ENCODE results near the gene BRIP1. TPM values are rescaled to one million over a fixed set of nuclear protein-coding genes. Genes with fewer than 3 reads are reported as not detected.

Gene BRIP1
- total RNA-seq, 1 experiment from 2014 or later, result 30.2 TPM

DNA sequence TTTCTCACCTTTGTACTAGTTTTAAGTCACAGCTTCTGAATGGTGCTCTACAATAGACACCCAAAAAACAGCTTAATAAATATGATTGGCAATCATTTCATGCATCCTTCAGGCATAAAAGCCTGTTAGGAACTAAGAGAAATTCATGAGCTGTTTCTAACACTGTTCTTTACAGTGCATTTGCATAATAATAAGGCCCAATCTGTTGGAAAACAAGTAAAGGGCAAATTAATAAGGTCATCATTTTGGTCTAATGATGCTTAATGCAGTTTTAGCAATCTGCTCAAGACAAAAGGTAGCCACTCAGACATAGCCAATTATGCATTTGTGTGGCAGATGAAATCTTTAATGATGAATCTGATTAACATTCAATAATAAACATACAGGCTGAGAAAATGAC, 216.8 kb downstream of the BRIP1 start:
- CTCF ChIA-PET, result no interaction called here
- H3K9me3 ChIP-seq (ENCODE audit: low read depth, low read length, poor library complexity, severe bottlenecking), result peaks cover 7% of the 10 kb centered on the region
- POLR2A ChIA-PET (ENCODE audit: low non-redundant PET), result no interaction called here
- TF ChIP-seq EZH2 (IDR thresholded peaks at IDR 0.05; ENCODE audit: borderline replicate concordance, low read depth, low read length, poor library complexity, severe bottlenecking), result no peak
- TF ChIP-seq, protein P1, sequence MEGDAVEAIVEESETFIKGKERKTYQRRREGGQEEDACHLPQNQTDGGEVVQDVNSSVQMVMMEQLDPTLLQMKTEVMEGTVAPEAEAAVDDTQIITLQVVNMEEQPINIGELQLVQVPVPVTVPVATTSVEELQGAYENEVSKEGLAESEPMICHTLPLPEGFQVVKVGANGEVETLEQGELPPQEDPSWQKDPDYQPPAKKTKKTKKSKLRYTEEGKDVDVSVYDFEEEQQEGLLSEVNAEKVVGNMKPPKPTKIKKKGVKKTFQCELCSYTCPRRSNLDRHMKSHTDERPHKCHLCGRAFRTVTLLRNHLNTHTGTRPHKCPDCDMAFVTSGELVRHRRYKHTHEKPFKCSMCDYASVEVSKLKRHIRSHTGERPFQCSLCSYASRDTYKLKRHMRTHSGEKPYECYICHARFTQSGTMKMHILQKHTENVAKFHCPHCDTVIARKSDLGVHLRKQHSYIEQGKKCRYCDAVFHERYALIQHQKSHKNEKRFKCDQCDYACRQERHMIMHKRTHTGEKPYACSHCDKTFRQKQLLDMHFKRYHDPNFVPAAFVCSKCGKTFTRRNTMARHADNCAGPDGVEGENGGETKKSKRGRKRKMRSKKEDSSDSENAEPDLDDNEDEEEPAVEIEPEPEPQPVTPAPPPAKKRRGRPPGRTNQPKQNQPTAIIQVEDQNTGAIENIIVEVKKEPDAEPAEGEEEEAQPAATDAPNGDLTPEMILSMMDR (conservative IDR thresholded peaks at IDR 0.05; ENCODE audit: low read depth, low read length), result no peak
- no TSS peak for BruUV-seq (replicated peaks)
- intact Hi-C loops (cut with micrococcal nuclease; ENCODE audit: unreplicated experiment), result no loop called here
- H3K27ac ChIP-seq (ENCODE audit: low read depth, low read length, poor library complexity, severe bottlenecking), result no peak overlapping the region
- H3K4me1 ChIP-seq (ENCODE audit: insufficient read depth, low read length, poor library complexity, severe bottlenecking), result no peaks in the 10 kb centered on the region
- H3K4me3 ChIP-seq (ENCODE audit: low read depth, low read length, poor library complexity, severe bottlenecking), result no peak overlapping the region
- H3K36me3 ChIP-seq (ENCODE audit: insufficient read depth, low read length, poor library complexity, severe bottlenecking), result no peaks in the 10 kb centered on the region
- no peak for DNase-seq (ENCODE audit: low spot score)
- no peaks in the 10 kb centered on the region for H3K27me3 ChIP-seq (replicated peaks; ENCODE audit: insufficient read depth, low read depth, low read length, poor library complexity)

DNA sequence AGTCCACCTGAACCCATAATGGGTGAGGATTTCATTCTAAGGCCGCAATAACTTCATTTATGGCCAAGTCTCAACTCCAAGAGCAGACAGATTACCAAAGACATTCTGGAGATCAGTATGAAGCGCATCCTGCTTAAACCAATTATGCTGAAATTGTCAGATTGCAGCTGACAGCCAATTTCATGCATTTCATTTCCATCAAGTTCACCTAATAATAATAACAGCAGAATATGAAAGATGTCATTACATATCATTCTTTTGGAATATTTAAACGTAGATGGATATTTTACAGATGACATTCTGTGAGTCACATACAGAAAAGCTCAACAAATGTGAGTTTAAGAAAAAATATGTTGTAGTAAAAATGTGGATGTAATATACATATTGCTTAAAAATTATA, 217.4 kb downstream of the BRIP1 start:
- ChIA-PET POLR2A (ENCODE audit: low non-redundant PET) (no interaction called here), CTCF (no interaction called here)
- no peaks in the 10 kb centered on the region for H3K27me3 ChIP-seq (replicated peaks; ENCODE audit: insufficient read depth, low read depth, low read length, poor library complexity)
- no TSS peak for BruUV-seq (replicated peaks)
- no peak for TF ChIP-seq EZH2 (IDR thresholded peaks at IDR 0.05; ENCODE audit: borderline replicate concordance, low read depth, low read length, poor library complexity, severe bottlenecking)
- TF ChIP-seq, protein P1 (conservative IDR thresholded peaks at IDR 0.05; ENCODE audit: low read depth, low read length), result no peak
- H3K4me3 ChIP-seq (ENCODE audit: low read depth, low read length, poor library complexity, severe bottlenecking), result no peak overlapping the region
- H3K27ac ChIP-seq (ENCODE audit: low read depth, low read length, poor library complexity, severe bottlenecking), result no peak overlapping the region
- no peaks in the 10 kb centered on the region for H3K4me1 ChIP-seq (ENCODE audit: insufficient read depth, low read length, poor library complexity, severe bottlenecking)
- intact Hi-C loops (cut with micrococcal nuclease; ENCODE audit: unreplicated experiment), result no loop called here
- DNase-seq (ENCODE audit: low spot score), result no peak
- peaks cover 1% of the 10 kb centered on the region for H3K9me3 ChIP-seq (ENCODE audit: low read depth, low read length, poor library complexity, severe bottlenecking)
- no peaks in the 10 kb centered on the region for H3K36me3 ChIP-seq (ENCODE audit: insufficient read depth, low read length, poor library complexity, severe bottlenecking)

DNA sequence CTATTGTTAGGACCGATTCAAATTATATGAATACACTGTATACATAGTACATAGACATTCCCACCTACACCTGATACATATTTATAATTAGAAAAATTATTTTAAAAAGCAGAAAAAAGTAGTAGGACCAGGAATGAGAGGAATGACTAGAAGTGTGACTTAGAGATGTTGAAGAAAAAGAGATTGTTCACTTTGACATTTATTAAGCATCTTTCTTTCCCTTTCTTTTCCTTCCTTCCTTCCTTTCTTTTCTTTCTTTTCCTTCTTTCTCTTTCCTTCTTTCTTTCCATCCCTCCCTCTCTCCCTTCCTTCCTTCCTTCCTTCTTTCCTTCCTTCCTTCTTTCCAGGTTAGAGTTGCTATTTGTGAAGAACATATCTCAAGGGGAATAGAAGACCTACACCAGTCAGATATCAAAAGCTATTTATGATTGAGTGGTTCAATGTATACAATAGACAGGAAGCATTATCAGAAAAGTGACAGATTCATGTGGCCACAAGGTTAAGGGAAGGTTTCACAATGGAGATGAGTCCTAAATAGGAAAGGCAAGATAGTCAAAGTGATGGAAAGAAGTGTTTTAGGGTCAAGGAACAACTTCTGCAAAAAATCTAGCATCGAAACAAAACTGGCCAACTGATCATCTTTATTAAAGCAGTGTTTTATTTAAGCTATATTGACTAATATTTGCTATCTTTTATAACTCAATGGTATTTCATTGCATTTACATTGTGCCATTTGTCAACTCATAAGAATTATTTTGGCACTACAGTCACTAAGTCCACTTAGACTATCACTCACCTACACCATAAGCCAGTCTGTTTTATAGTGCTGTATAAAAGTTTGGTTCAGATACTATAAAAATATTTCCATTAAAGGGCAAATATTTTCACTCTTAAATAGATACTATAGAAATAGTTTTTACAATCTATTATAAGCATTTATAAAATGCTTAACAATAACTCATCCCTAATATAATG, 218.2 kb downstream of the BRIP1 start:
- DNase-seq (ENCODE audit: low spot score), result no peak
- no peaks in the 10 kb centered on the region for H3K36me3 ChIP-seq (ENCODE audit: insufficient read depth, low read length, poor library complexity, severe bottlenecking)
- ChIA-PET CTCF (no interaction called here), POLR2A (ENCODE audit: low non-redundant PET) (no interaction called here)
- intact Hi-C loops (cut with micrococcal nuclease; ENCODE audit: unreplicated experiment), result no loop called here
- no peaks in the 10 kb centered on the region for H3K4me1 ChIP-seq (ENCODE audit: insufficient read depth, low read length, poor library complexity, severe bottlenecking)
- no peaks in the 10 kb centered on the region for H3K9me3 ChIP-seq (ENCODE audit: low read depth, low read length, poor library complexity, severe bottlenecking)
- TF ChIP-seq, protein P1 (conservative IDR thresholded peaks at IDR 0.05; ENCODE audit: low read depth, low read length), result no peak
- no peak for TF ChIP-seq EZH2 (IDR thresholded peaks at IDR 0.05; ENCODE audit: borderline replicate concordance, low read depth, low read length, poor library complexity, severe bottlenecking)
- BruUV-seq (replicated peaks), result no TSS peak
- H3K4me3 ChIP-seq (ENCODE audit: low read depth, low read length, poor library complexity, severe bottlenecking), result no peak overlapping the region
- H3K27ac ChIP-seq (ENCODE audit: low read depth, low read length, poor library complexity, severe bottlenecking), result no peak overlapping the region
- no peaks in the 10 kb centered on the region for H3K27me3 ChIP-seq (replicated peaks; ENCODE audit: insufficient read depth, low read depth, low read length, poor library complexity)

Data from A673 (cell line).